HG03108 (cell line): Measurements from ENCODE around the gene GNAL.

ENCODE experiments used
- ATAC-seq: cut with Tn5 transposase; IDR thresholded peaks from one replicate; pipeline ENCODE4 v1.9.1; 2021; ENCODE audit warnings: moderate library complexity; ENCODE audit not compliant: unreplicated experiment

Gene GNAL

DNA sequence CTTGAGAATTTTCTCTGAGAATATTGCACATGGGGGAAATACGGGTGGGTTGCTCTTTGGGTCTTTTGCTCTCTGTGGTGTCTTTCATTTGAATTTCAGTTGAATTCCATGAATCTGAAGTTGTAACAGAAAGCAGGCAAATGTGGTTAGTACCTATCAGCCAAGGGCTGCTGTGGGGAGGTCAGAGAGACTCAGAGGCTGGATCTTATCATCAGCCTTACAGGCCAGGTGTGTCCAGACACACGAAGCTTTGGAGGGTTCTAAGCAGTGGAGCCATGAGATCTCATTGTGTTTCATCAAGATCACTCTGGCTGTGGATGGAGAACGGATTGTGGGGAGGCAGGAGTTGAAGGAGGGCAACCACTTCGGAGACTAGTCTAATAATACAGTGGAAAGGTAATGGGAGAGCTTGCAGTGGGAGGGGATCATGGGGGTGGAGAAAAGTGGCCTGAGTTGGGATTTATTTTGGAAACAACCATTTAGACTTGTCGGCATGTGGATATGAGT lies 68.1 kb downstream of the GNAL start:
- ATAC-seq = no peak

- no peak for ATAC-seq
Observed at GRCh38 chr18:11759456-11759855, 70.4 kb downstream of the GNAL start.

GRCh38 chr18:11760498-11761167 lies 71.6 kb downstream of the GNAL start:
- ATAC-seq = no peak

- no peak for ATAC-seq
Observed at GRCh38 chr18:11761553-11761952, 72.5 kb downstream of the GNAL start.

GRCh38 chr18:11762429-11762828 lies 73.4 kb downstream of the GNAL start:
- no peak for ATAC-seq

GRCh38 chr18:11767329-11767728 lies 78.3 kb downstream of the GNAL start:
- ATAC-seq = no peak

DNA sequence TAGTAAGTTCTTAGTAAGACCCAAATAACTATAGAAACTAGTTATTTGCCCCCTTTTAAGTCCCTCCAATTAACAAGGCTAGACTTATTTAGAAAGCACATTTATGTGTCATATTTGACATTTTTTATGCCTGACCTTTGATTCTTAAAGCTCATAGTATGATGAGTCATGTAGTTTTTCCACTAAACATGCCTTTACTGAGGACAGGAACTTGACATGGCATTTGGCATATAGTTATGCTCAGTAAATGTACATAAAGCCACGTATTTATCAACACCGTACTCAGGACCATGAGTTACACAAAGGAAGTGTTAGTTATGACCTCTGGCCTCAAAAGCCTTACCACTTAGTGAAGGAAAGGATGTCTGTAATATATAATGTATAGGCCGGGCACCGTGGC lies 78.9 kb downstream of the GNAL start:
- ATAC-seq = no peak

- ATAC-seq = no peak
Observed at GRCh38 chr18:11775436-11776174, 86.5 kb downstream of the GNAL start.

DNA sequence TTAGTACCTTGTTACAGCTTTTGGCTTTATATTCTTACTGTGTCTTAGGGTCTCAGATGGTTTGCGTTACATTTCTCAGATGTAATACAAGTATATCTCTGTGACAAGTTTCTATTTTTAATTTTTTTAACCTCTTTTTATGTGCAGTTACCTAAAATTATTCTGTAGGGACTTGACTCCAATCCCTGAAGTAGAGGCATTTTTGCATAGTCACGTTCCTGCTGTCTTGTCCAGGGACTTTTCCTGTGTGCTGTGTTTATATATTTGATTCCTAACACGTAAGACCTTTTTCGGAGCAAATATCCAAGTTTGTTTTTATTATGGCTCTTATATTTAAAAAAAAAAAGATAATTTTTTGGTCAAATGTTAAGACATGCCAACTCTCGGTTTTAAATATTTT lies 91.0 kb downstream of the GNAL start:
- no peak for ATAC-seq

DNA sequence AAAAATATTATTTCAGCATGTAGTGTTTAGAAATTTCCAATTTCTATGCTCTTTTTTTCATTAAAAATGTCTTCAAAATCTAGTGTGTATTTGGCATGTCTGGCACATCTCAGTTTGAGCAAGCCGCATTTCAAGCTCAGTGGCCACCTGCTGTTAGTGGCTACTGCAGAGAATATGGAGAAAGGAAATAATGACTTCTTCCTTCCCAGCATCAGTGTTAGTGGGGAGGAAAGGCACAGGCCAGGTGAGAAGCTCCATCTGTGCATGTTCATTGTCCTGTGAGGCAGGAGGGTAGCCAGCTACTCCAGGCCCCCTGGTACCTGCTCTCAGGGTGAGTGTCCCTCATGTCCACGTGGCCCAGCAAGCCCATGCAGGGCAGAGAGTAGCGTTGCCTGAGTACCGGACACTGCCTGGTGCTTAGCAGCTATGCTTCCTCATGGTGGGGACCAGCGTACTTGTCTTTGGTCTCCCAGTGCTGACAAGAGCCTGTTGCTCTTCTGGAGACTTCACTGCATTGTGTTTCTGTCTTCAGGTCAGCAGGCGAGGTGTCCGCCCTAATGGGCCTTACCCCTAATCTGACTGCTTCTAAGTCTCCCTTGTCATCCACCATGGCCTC lies 94.8 kb downstream of the GNAL start:
- no peak for ATAC-seq

GRCh38 chr18:11784674-11785304 lies 95.7 kb downstream of the GNAL start:
- no peak for ATAC-seq

DNA sequence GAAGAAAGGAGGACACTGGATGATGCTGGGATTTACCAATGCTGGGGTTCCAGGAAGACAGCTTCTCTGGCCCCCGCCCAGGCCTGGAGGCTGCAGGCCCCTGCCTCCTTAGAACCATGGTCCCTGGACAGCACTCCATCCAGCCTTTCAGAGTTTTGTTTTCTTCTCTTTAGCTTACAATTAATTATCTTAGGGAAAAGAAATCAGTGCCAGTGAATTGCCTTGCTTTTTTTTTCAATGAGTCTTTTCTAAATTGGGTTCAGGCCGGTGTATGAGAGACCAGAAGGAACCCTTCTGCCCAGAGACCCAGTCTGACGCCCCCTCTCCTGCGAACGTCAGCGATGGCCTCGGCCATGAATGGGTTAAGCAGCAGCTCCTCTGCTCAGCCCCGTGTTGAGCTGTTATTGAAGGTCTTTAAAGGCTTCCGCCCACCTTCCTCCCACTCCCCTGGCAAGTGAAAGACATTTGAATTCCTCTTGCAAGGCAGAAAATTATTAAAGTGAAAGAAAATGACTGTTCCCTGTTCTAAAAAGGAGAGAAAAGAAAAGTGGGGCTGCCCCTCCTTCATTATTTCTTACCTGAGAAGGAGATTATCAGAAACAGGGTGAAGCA lies 96.5 kb downstream of the GNAL start:
- no peak for ATAC-seq

DNA sequence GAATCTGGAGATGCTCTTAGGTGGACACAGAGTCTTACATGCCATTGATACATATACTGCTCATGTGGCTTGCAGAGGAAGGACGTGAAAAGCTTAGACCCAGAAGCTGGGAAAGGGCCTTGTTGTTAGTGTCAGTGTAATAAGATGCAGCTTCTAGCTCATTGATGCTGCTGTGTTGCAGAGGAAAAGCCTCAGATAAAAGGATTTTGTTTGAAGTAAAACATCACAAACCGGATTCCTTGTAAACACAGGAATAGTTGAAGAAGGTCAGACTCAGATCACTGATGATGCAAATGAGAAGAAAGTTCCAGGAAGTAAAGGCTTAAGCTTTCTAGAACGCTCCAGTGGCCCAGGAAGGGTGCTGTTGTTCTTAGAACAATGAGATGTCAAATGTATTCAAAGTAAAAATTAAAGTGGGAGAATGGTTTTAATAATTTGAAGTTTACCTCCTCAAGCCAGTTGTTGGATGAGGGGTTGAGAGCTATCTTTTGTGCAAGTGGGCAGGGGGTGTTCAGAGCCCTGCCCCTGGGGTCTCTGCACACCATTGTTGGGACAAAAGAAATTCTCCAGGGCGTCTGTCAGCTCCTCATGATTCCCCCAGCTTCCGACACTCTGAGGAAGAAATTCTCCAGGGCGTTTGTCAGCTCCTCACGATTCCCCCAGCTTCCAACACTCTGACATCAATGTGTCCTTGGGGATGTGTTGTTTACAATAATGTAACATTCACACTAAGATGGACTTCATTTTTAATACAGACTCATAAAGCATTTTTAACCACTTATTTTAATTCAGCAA lies 100.8 kb downstream of the GNAL start:
- ATAC-seq = no peak

DNA sequence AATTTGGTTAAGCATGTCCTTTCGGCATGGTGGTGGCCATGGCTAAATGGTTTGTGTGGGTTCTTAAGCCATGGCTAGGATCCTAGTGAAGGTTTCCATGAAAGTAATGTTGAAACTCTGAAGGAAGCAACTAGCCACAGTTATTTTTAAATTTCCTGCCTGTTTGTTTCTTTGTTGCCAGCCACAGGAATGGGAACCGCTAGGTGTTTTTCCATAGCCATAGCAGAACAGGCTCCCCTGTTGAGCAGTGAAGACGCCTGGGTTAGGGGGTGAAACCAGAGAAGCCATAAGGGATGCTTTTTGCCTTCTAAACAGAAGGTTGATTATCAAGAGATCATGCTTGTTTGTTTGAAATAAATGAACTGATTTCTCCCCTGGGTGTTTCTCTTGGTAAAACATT lies 102.1 kb downstream of the GNAL start:
- ATAC-seq = no peak

DNA sequence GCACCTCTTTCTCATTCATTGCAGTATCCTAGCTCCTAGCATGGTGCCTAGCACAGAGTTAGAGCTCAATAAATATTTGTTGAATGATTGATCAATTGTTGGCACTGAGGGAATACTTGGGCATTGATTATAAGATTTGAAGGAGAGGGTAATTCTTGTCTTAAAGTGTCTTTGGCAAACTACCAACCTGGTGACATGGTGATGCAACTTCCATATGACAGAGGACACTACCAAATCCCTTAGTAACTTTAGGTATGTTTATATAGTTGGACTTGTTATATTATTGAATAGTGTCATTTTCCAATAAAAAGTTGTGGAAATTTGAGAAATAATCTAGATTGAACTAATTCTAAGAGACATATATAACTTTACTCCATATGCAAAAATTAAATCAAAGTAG lies 103.6 kb downstream of the GNAL start:
- no peak for ATAC-seq

DNA sequence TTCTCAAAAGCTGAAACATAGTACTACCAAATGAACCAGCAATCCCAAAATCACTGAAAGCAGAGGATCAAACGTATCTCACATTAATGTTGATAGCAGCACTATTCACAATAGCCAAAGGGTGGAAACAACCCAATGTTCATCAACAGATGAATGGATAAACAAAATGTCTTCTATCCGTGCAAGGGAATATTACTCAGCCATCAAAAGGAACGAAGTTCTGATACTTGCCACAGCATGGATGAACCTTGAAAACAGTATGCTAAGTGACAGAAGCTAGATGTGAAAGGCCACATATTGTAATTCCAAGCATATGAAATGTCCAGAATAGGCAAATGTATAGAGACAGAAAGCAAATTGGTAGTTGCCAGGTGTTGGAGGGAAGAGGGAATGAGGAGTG lies 105.1 kb downstream of the GNAL start:
- ATAC-seq = no peak

GRCh38 chr18:11795916-11796315 lies 106.9 kb downstream of the GNAL start:
- no peak for ATAC-seq

GRCh38 chr18:11798271-11798670 lies 109.2 kb downstream of the GNAL start:
- no peak for ATAC-seq

DNA sequence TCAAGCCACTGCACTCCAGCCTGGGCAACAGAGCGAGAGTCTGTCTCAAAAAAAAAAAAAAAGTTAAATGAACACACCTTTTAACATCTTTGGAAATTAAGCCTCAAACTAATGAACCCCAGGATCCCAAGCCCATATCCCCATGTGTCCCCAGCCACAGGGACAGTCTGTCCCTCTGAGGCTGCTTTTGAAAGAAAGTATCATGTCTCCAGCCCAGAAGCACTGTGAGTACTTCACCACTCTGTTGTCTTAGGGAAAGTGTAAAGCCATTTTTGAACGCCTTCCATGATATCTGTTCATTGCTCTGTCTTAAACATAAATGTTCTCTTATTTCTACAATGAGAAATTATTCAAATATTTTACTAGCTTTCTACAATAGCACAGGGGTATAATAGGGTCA lies 110.0 kb downstream of the GNAL start:
- ATAC-seq = no peak

GRCh38 chr18:11800566-11801334 lies 111.7 kb downstream of the GNAL start:
- ATAC-seq = no peak
